ENCODE data around the gene PDE6C.
"Not testable (repeated sequence)": the region's sequence is repeated elsewhere in the genome, so short reads cannot be mapped to it uniquely, and the experiment has no call there.

DNA sequence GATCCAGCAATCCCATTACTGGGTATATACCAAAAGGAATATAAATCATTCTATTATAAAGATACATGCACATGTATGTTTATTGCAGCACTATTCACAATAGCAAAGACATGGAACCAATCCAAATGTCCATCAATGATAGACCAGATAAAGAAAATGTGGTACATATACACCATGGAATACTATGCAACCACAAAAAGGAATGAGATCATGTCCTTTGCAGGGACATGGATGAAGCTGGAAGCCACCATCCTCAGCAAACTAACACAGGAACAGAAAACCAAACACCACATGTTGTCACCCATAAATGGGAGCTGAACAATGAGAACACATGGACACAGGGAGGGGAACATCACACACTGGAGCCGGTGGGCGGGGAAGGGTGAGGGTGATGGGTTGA, 84.2 kb downstream of the PDE6C start:
- TF ChIP-seq, protein P1, sequence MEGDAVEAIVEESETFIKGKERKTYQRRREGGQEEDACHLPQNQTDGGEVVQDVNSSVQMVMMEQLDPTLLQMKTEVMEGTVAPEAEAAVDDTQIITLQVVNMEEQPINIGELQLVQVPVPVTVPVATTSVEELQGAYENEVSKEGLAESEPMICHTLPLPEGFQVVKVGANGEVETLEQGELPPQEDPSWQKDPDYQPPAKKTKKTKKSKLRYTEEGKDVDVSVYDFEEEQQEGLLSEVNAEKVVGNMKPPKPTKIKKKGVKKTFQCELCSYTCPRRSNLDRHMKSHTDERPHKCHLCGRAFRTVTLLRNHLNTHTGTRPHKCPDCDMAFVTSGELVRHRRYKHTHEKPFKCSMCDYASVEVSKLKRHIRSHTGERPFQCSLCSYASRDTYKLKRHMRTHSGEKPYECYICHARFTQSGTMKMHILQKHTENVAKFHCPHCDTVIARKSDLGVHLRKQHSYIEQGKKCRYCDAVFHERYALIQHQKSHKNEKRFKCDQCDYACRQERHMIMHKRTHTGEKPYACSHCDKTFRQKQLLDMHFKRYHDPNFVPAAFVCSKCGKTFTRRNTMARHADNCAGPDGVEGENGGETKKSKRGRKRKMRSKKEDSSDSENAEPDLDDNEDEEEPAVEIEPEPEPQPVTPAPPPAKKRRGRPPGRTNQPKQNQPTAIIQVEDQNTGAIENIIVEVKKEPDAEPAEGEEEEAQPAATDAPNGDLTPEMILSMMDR (IDR thresholded peaks at IDR 0.05), result not testable (repeated sequence)
- TF ChIP-seq POLR2A (IDR thresholded peaks at IDR 0.05), result not testable (repeated sequence)
